ENCODE measurements around the gene EPN3.

Gene EPN3

GRCh38 chr17:50540560-50541401 is 8.2 kb downstream of the EPN3 start:
- H3K4me3 ChIP-seq (ENCODE audit: low read length in 2 of 2), result peak overlapping the region in 1 of 2 donors; percentile 58
- no peaks in the 10 kb centered on the region for H3K9me3 ChIP-seq (ENCODE audit: control insufficient read depth in 2 of 2, low read length in 2 of 2)
- no peaks in the 10 kb centered on the region for H3K27me3 ChIP-seq (ENCODE audit: control insufficient read depth in 2 of 2, insufficient read depth in 2 of 2, low read length in 2 of 2)
- H3K9ac ChIP-seq (ENCODE audit: low read depth in 1 of 2, low read length in 2 of 2), result peak overlapping the region; percentile 72 to 84
- H3K36me3 ChIP-seq (ENCODE audit: control insufficient read depth in 2 of 2, insufficient read depth in 2 of 2, low read length in 2 of 2), result peaks cover 9 to 34% of the 10 kb centered on the region in 2 donors
- peaks cover 47 to 67% of the 10 kb centered on the region in 2 donors for H3K4me1 ChIP-seq (ENCODE audit: control insufficient read depth in 2 of 2, insufficient read depth in 2 of 2, low read length in 2 of 2)
- H3K27ac ChIP-seq (ENCODE audit: low read depth in 2 of 2, low read length in 2 of 2), result peak overlapping the region; percentile 96 to 98

GRCh38 chr17:50541402-50541715 is 8.8 kb downstream of the EPN3 start:
- H3K4me1 ChIP-seq (ENCODE audit: control insufficient read depth in 2 of 2, insufficient read depth in 2 of 2, low read length in 2 of 2), result peaks cover 47 to 69% of the 10 kb centered on the region in 2 donors
- peak overlapping the region; percentile 96 to 98 for H3K27ac ChIP-seq (ENCODE audit: low read depth in 2 of 2, low read length in 2 of 2)
- H3K27me3 ChIP-seq (ENCODE audit: control insufficient read depth in 2 of 2, insufficient read depth in 2 of 2, low read length in 2 of 2), result no peaks in the 10 kb centered on the region
- no peaks in the 10 kb centered on the region for H3K9me3 ChIP-seq (ENCODE audit: control insufficient read depth in 2 of 2, low read length in 2 of 2)
- peak overlapping the region; percentile 72 to 84 for H3K9ac ChIP-seq (ENCODE audit: low read depth in 1 of 2, low read length in 2 of 2)
- peak overlapping the region; percentile 58 to 81 for H3K4me3 ChIP-seq (ENCODE audit: low read length in 2 of 2)
- H3K36me3 ChIP-seq (ENCODE audit: control insufficient read depth in 2 of 2, insufficient read depth in 2 of 2, low read length in 2 of 2), result peaks cover 5 to 34% of the 10 kb centered on the region in 2 donors

GRCh38 chr17:50541716-50542688 is 9.5 kb downstream of the EPN3 start:
- Histone ChIP-seq H3K27me3 (ENCODE audit: control insufficient read depth in 2 of 2, insufficient read depth in 2 of 2, low read length in 2 of 2) (no peaks in the 10 kb centered on the region), H3K36me3 (ENCODE audit: control insufficient read depth in 2 of 2, insufficient read depth in 2 of 2, low read length in 2 of 2) (peaks cover 5 to 27% of the 10 kb centered on the region in 2 donors), H3K9ac (ENCODE audit: low read depth in 1 of 2, low read length in 2 of 2) (peak overlapping the region; percentile 72 to 84), H3K4me1 (ENCODE audit: control insufficient read depth in 2 of 2, insufficient read depth in 2 of 2, low read length in 2 of 2) (peaks cover 52 to 74% of the 10 kb centered on the region in 2 donors), H3K4me3 (ENCODE audit: low read length in 2 of 2) (peak overlapping the region; percentile 58 to 81), H3K9me3 (ENCODE audit: control insufficient read depth in 2 of 2, low read length in 2 of 2) (no peaks in the 10 kb centered on the region), H3K27ac (ENCODE audit: low read depth in 2 of 2, low read length in 2 of 2) (peak overlapping the region; percentile 96 to 98)

GRCh38 chr17:50542795-50543774 is 10.6 kb downstream of the EPN3 start:
- H3K9ac ChIP-seq (ENCODE audit: low read depth in 1 of 2, low read length in 2 of 2), result peak overlapping the region; percentile 72 to 84
- H3K4me1 ChIP-seq (ENCODE audit: control insufficient read depth in 2 of 2, insufficient read depth in 2 of 2, low read length in 2 of 2), result peaks cover 54 to 76% of the 10 kb centered on the region in 2 donors
- peaks cover 0 to 17% of the 10 kb centered on the region in 2 donors for H3K36me3 ChIP-seq (ENCODE audit: control insufficient read depth in 2 of 2, insufficient read depth in 2 of 2, low read length in 2 of 2)
- H3K9me3 ChIP-seq (ENCODE audit: control insufficient read depth in 2 of 2, low read length in 2 of 2), result no peaks in the 10 kb centered on the region
- peak overlapping the region; percentile 96 to 98 for H3K27ac ChIP-seq (ENCODE audit: low read depth in 2 of 2, low read length in 2 of 2)
- H3K4me3 ChIP-seq (ENCODE audit: low read length in 2 of 2), result peak overlapping the region; percentile 58 to 81
- H3K27me3 ChIP-seq (ENCODE audit: control insufficient read depth in 2 of 2, insufficient read depth in 2 of 2, low read length in 2 of 2), result no peaks in the 10 kb centered on the region

- H3K4me1 ChIP-seq (ENCODE audit: control insufficient read depth in 2 of 2, insufficient read depth in 2 of 2, low read length in 2 of 2), result peaks cover 43 to 71% of the 10 kb centered on the region in 2 donors
- H3K9ac ChIP-seq (ENCODE audit: low read depth in 1 of 2, low read length in 2 of 2), result no peak overlapping the region
- peak overlapping the region; percentile 96 to 98 for H3K27ac ChIP-seq (ENCODE audit: low read depth in 2 of 2, low read length in 2 of 2)
- H3K36me3 ChIP-seq (ENCODE audit: control insufficient read depth in 2 of 2, insufficient read depth in 2 of 2, low read length in 2 of 2), result peaks cover 3 to 5% of the 10 kb centered on the region in 2 donors
- H3K27me3 ChIP-seq (ENCODE audit: control insufficient read depth in 2 of 2, insufficient read depth in 2 of 2, low read length in 2 of 2), result no peaks in the 10 kb centered on the region
- H3K9me3 ChIP-seq (ENCODE audit: control insufficient read depth in 2 of 2, low read length in 2 of 2), result no peaks in the 10 kb centered on the region
- H3K4me3 ChIP-seq (ENCODE audit: low read length in 2 of 2), result no peak overlapping the region
These were observed 12.0 kb downstream of the EPN3 start for GRCh38 chr17:50544516-50544915.

- peaks cover 43 to 64% of the 10 kb centered on the region in 2 donors for H3K4me1 ChIP-seq (ENCODE audit: control insufficient read depth in 2 of 2, insufficient read depth in 2 of 2, low read length in 2 of 2)
- no peak overlapping the region for H3K27ac ChIP-seq (ENCODE audit: low read depth in 2 of 2, low read length in 2 of 2)
- peaks cover 0 to 4% of the 10 kb centered on the region in 2 donors for H3K36me3 ChIP-seq (ENCODE audit: control insufficient read depth in 2 of 2, insufficient read depth in 2 of 2, low read length in 2 of 2)
- H3K9ac ChIP-seq (ENCODE audit: low read depth in 1 of 2, low read length in 2 of 2), result peak overlapping the region in 1 of 2 donors; percentile 24
- H3K4me3 ChIP-seq (ENCODE audit: low read length in 2 of 2), result no peak overlapping the region
- no peaks in the 10 kb centered on the region for H3K27me3 ChIP-seq (ENCODE audit: control insufficient read depth in 2 of 2, insufficient read depth in 2 of 2, low read length in 2 of 2)
- no peaks in the 10 kb centered on the region for H3K9me3 ChIP-seq (ENCODE audit: control insufficient read depth in 2 of 2, low read length in 2 of 2)
These were observed 12.8 kb downstream of the EPN3 start for GRCh38 chr17:50545311-50545710.

- Histone ChIP-seq H3K27ac (ENCODE audit: low read depth in 2 of 2, low read length in 2 of 2) (peak overlapping the region in 1 of 2 donors; percentile 84), H3K9me3 (ENCODE audit: control insufficient read depth in 2 of 2, low read length in 2 of 2) (no peaks in the 10 kb centered on the region), H3K4me3 (ENCODE audit: low read length in 2 of 2) (peak overlapping the region in 1 of 2 donors; percentile 79), H3K4me1 (ENCODE audit: control insufficient read depth in 2 of 2, insufficient read depth in 2 of 2, low read length in 2 of 2) (peaks cover 34 to 50% of the 10 kb centered on the region in 2 donors), H3K36me3 (ENCODE audit: control insufficient read depth in 2 of 2, insufficient read depth in 2 of 2, low read length in 2 of 2) (peaks cover 0 to 4% of the 10 kb centered on the region in 2 donors), H3K9ac (ENCODE audit: low read depth in 1 of 2, low read length in 2 of 2) (peak overlapping the region; percentile 36 to 65), H3K27me3 (ENCODE audit: control insufficient read depth in 2 of 2, insufficient read depth in 2 of 2, low read length in 2 of 2) (no peaks in the 10 kb centered on the region)
These were observed 14.1 kb downstream of the EPN3 start for GRCh38 chr17:50546701-50547034.

GRCh38 chr17:50547035-50547735 is 14.7 kb downstream of the EPN3 start, which contains the start of gene SPATA20:
SPATA20 (plus strand) TSS chr17:50547174; CDS start chr17:50547209, 35 bp downstream.
- Histone ChIP-seq H3K4me3 (ENCODE audit: low read length in 2 of 2) (peak within 1 kb of the TSS; percentile 55 to 79), H3K9ac (ENCODE audit: low read depth in 1 of 2, low read length in 2 of 2) (peak within 1 kb of the TSS; percentile 65 to 89), H3K27me3 (ENCODE audit: control insufficient read depth in 2 of 2, insufficient read depth in 2 of 2, low read length in 2 of 2) (no peaks in the 10 kb centered on the region), H3K4me1 (ENCODE audit: control insufficient read depth in 2 of 2, insufficient read depth in 2 of 2, low read length in 2 of 2) (peaks cover 32 to 48% of the 10 kb centered on the region in 2 donors), H3K27ac (ENCODE audit: low read depth in 2 of 2, low read length in 2 of 2) (peak within 1 kb of the TSS; percentile 81 to 84), H3K36me3 (ENCODE audit: control insufficient read depth in 2 of 2, insufficient read depth in 2 of 2, low read length in 2 of 2) (peaks cover 0 to 8% of the 10 kb centered on the region in 2 donors), H3K9me3 (ENCODE audit: control insufficient read depth in 2 of 2, low read length in 2 of 2) (no peaks in the 10 kb centered on the region)

GRCh38 chr17:50547736-50548083 is 15.2 kb downstream of the EPN3 start:
- Histone ChIP-seq H3K27ac (ENCODE audit: low read depth in 2 of 2, low read length in 2 of 2) (peak overlapping the region; percentile 81 to 84), H3K27me3 (ENCODE audit: control insufficient read depth in 2 of 2, insufficient read depth in 2 of 2, low read length in 2 of 2) (no peaks in the 10 kb centered on the region), H3K36me3 (ENCODE audit: control insufficient read depth in 2 of 2, insufficient read depth in 2 of 2, low read length in 2 of 2) (peaks cover 0 to 8% of the 10 kb centered on the region in 2 donors), H3K4me1 (ENCODE audit: control insufficient read depth in 2 of 2, insufficient read depth in 2 of 2, low read length in 2 of 2) (peaks cover 27 to 43% of the 10 kb centered on the region in 2 donors), H3K9me3 (ENCODE audit: control insufficient read depth in 2 of 2, low read length in 2 of 2) (no peaks in the 10 kb centered on the region), H3K4me3 (ENCODE audit: low read length in 2 of 2) (peak overlapping the region; percentile 55 to 79), H3K9ac (ENCODE audit: low read depth in 1 of 2, low read length in 2 of 2) (peak overlapping the region; percentile 65 to 89)
